NCI-H1105 treated with DMSO at 0.1 percent for 48 hours (cell line): ENCODE measurements around the gene ATP6V1G3.
"Not testable (repeated sequence)": the region's sequence is repeated elsewhere in the genome, so short reads cannot be mapped to it uniquely, and the experiment has no call there.

Experiments used
- DNase-seq: peaks from one replicate; lab custom pipeline; 2025; lab: John Stamatoyannopoulos, UW

Gene ATP6V1G3

DNA sequence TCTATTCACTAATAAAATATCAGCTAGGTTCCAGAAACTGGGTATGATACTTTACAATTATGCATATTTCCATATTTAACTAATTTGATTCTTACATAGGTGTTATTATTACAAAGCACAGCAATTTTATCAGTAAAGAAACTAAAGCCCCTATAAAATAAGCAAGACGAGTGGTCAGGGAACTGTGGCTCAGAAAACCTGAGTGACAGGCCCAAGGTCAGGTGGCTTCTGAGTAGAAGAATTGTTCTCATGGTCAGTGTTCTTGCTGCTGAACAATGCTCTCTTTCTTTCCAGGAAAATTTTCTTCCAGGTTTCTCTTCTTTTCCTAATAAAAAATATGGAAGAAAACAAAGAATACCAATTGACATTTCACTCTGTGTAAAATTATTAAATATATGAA lies 2.2 kb upstream of the ATP6V1G3 start:
- DNase-seq = no peak

DNA sequence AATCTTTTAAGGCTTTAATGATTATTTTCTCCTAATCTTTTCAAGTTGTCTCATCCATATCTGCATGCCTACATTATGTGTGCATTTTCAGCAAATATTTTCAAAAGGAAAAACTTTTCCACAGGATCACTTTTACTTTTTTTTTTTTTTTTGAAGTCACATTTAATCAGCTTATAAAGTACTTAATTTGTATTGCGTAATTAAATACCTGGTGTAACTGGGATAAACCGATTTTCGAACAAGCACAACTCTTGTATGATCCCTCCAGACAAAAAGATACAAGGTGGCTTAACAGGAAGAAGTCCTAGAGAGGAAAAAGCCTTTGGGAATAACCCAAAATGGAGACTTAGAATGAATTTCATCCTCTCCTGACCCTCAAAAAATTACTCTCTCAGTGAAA lies 1.3 kb upstream of the ATP6V1G3 start:
- DNase-seq = no peak

DNA sequence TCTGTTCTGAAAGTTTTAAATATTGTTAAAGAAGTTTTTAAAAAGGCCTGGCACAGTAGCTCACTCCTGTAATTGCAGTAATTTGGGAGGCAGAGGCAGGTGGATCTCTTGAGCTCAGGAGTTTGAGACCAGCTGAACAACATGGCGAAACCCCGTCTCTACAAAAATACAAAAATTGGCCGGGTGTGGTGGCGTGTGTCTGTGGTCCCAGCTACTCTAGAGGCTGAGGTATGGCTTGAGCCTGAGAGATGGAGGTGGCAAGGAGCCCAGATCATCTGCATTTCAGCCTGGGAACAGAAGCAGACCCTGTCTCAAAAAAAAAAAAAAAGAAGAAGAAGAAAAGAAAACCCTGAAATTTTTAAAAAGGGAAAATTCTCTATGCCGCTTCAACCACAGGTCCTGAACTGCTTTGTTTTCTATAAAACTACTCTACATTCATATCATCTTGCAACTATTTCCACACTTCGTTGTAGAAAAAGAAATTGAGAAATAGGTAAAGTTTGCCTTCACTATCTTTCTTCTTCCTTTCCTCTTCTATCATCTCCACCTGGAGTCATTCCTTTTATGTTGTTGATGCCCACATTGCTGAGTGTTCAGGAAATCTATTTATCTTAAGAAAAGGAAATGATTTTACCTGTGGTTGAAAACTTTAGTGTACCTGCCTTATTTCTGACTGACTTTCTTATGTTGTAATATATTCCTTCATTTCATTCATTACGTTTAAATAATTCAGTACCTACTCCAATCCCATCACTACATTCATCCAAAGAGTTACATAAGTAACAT lies 1.7 kb downstream of the ATP6V1G3 start:
- no peak for DNase-seq

DNA sequence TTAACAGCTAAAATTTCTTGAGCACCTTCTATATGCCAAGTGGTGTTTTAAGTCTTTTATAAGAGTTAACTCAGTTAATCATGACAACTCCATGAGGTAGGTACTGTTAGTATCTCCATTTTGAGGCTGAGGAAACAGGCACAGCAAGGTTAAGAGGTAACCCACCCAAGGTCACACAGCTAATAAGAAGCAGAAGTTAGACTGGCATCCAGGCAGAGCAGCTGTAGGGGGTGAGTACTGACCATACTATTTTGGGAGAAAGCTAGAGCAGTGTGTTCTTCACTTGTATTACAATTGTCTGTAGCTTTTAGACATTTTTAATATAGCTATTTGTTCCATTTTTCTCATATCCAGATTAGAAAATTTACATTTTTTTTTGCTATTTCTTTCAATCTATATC lies 4.8 kb downstream of the ATP6V1G3 start:
- no peak for DNase-seq

DNA sequence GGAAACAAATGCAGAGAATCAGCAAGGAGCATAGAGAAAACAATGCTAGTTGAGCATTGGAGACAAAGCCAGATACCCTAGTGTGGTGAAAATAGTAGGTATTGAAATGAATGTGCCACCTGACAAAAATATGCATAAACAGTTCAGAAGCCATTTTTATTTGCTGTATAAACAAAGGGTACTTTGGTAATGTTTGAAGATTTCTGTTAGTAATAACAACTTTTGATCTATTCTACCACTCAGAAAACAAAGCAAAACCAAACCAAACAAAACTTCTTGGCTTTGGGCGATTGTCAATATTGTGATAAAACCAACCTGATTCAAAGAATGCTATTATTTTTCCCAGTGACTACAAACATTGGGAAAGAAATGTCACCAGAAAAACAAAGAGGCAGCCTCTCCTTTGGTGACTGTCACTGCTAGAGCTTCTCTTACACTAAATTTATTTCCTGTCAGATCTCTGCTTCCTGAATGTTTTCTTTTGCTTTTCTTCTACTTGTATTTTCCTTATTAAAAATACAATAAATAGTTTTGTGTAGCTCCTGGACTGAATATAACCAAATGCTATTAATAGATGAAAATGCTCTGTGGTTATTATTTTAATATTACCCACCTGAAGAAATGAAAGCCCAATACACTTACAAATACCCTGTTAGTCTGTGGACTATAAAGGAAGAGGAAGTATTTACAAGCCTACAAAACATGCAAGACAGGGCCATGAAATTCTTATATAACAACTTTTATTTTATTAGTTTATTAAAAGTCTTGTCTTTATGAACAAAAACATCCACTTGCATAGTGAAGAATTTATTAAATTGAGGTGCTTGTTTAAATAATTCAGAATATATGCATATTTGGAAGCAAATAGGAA lies 5.7 kb downstream of the ATP6V1G3 start:
- no peak for DNase-seq

DNA sequence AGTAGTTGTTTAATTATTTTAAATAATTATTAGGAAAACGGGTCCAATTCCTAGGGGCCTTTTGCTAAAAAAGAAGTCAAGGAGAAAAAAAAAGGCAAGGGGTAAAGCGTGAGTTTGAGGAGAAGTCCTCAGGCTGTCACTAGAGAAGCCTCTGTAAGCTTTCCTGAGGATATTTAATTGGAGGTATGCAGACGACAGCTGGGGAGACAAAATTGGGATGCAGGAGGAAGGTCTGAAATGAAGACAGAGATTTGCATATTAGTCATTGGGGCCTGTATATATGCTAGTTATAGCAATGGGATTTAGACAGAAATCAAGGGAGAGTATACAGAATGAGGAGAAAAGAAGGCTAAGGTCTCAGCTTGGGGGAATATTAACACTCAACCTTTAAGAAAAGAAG lies 8.6 kb downstream of the ATP6V1G3 start:
- DNase-seq = no peak

DNA sequence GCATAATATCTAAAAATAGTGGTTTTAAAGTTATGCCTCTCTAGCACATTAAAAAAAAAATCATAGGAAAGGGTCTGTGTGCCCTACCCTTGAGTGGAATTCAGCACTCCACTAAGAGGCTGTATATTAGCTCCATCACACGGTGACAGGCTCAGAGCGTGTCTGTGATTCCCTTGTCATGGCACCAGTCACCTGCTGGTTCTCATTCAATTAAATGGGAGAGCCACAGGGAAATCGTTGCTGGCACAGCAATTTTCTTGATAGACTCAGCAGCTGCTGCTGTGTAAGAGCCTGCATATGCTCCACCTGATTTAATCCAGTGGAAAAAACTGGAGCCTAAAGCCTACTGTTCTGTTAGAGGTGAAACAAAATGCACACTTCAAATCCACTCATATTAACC lies 9.5 kb downstream of the ATP6V1G3 start:
- DNase-seq = peak; percentile 91

DNA sequence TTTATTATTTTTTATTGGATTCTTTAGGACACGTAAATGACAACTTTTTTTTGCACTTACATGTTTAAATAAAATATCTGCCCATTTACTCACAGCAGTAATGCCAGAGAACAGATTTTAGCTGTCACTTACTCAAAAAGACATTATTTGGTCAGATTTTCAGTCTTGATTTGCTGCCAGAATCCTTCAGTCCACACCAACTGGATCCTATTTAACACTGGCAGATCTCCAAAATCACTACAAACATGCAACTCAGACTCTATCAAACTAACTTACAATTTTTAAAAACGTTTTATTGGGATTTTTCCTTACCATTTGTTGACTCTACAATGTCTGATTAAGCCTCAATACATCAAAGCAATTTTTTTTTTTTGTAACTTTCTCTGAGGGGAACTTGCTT lies 11.1 kb downstream of the ATP6V1G3 start:
- peak; percentile 71 for DNase-seq

DNA sequence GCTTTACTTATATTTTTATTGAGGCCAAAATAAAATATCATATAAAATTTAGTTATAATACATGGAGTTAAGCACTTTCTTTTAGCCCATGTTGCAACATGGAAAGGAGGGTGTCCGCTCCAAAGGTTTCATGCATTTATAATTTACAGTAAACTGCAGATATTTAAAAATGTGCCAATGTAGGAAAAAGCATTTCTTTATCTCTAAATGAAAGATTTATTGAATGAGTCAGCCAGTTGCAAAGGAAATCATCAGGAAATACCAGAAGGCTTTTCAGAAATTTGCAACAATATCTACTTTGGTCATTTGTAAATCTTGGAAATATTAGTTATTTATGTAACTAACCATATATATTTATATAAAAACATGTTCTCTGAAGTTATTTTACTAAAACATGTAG lies 12.1 kb downstream of the ATP6V1G3 start:
- no peak for DNase-seq

DNA sequence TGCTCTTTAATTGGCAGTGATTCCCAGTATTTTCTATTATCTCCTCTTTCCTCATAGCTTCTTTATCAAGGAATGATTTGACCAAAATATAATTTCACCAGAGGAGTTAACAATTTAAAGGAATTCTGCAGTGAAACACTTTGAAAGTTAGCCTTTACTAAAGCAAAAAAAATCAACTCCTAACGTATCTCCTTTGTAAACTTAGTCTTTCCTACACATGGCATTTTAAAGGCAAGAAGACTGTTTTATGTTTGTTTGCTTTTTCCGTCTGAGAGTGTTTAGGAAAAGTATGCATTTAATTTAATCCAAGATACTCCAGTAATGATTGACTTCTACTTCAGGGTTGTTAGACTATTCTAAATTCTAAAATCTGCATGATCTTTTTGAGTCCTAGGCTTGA lies 15.9 kb downstream of the ATP6V1G3 start:
- DNase-seq = no peak

DNA sequence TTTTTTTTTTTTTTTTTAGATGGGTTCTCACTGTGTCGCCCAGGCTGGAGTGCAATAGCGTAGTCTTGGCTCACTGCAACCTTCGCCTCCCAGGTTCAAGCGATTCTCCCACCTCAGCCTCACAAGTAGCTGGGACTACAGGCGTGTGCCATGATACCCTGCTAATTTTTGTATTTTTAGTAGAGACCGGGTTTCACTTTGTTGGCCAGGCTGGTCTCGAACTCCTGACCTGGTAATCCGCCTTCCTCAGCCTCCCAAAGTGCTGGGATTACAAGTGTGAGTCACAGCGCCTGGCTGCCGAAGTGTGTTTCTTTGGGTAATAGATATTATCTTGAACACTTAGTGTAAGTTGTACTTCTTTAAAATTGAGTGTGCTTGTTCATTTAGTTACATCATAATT lies 16.4 kb downstream of the ATP6V1G3 start:
- not testable (repeated sequence) for DNase-seq

DNA sequence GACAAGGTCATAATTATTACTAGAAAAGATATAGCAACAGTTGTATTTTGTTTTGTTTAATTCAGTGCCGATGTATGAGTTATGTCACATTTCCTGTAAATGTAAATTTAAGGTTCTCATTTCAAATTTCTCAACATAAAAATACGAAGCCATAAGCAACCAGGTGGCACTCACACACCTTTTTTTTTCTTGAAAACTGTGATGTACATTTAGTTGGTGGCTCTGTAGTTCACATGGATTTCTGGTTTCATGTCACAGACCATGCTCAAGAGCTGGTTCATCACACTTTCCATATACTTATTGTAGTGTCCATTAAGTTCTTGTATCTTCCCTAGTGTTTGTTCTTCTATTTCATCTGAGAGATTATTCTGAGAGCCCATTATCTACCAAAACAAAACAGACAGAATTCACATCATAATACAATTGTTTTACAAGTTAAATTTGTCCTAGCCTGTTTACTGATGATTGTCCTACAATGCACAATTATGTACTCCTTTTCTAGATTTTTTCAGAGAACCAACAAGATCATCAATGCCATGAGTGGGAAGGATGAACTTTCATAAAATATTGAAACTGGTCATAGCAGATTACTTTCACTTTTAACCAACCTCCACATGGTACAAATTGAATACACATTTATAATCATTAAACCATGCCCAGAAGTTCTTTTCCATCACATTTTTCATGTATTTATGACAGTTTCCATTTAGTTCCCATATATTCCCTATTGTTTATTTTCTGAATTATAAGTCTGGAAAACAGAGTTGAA lies 17.1 kb downstream of the ATP6V1G3 start:
- no peak for DNase-seq

DNA sequence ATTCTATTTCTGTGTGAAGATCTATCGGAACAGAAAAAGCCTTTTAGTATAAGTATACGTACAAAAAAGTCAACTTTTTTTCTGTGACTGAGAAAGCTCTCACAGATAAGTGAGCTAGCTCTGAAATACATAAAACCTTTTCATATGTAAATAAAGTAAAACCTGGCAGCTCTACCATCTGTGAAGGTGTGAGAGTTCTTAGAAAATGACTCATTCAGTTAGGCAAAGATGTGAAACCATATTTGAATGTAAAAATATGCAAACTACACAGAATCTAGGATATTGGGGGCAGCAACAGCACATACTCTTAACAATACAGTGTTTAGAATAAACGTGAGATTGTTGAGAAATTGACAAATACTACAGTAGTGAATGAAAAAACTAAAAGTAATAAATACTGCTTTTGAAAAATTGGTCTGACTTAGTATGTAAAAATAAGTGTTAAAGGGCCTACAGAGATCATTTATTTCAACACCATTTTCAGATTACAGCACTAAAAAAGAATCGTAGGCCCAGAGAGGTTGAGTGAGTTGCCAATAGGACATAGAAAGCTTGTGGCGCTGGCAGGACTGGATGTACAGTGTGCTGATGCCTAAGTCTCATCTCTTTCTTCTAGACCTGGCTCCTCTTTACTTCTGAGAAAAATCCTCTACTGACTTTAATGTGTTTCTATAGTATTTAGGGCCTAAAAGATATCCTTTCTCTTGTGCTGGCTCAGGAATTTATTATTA lies 19.8 kb downstream of the ATP6V1G3 start:
- no peak for DNase-seq

DNA sequence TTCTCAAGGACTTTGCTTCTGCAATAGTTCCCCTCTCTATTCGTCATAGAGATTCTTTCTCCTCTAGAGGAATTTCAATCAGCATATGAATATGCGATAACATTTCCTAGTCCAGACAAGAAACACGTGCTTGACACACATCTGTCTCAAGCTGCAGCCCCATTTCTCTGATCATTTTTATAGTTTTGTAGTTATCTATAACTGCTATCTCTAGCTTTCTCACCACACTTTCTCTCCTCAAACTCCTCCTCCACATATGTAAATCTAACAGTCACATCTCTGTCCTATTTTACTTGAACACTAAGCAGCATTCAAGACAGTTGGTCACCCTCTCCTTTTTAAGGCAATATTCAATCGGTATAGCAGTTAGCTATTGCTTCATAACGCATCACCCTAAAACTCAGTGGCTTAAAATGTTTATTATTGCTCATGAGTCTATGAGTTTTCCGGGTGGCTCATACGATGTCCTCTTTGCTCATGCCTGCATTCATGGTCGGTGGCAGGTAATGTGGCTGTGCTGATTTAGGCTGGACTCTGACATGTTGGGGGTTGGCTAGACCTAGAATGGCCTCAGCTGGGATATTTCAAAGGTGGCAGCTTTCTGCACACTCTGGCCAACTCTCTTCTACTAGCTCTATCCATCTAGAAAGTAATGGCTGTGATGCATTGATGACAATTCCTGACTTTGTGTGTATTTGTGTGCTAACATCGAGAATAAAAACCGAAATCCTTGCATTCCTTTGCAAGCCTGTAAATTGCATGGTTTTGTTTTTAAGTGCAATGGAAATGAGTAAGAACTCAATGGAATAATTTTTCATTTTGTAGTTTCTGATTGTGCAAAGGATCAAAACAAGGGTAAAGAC lies 20.6 kb downstream of the ATP6V1G3 start:
- DNase-seq = no peak

DNA sequence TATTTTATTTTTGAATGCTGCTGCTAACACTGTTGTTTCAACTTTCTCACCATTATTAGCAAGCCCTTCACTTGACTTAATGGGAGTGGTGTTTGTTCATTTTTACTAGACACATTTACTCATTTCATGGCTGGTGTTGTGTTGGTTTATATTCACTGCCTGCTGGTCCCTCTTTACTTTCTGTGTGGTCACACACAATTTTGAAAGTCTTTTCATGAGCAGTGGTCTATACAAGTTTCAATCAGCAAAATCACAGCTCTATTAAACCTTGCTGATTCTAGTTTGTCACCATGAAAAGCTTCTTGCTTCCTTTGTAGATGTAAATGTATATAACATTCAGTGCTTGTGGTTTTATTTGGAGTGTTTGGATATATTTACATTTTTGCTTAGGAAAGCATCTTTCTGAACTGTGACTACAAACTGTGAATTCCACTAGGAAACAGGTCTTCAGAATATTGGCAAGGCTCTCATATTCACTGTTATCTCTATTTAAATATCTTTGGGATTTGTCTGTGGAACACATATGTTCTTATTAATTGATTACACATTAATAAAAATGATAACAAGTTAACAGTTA lies 22.8 kb downstream of the ATP6V1G3 start:
- DNase-seq = no peak

DNA sequence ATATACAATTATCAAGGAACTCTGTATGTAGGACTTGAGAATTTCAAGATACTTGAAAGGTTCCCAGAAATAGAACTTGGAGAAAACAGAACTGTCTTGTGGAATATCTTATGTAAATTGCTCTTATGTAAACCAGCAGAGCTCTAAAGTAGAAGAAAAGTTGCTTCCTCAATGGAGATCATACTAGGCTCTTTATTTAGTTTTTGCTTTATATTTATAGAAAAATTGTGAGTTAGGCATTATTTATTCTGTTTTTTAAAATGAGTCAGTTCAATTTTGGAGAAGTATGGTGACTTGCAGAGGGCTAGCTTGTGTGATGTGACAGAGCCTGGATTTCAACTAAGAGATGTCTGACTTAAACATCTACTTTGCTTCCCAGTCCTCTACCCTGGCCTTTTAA lies 40.4 kb downstream of the ATP6V1G3 start:
- DNase-seq = no peak

DNA sequence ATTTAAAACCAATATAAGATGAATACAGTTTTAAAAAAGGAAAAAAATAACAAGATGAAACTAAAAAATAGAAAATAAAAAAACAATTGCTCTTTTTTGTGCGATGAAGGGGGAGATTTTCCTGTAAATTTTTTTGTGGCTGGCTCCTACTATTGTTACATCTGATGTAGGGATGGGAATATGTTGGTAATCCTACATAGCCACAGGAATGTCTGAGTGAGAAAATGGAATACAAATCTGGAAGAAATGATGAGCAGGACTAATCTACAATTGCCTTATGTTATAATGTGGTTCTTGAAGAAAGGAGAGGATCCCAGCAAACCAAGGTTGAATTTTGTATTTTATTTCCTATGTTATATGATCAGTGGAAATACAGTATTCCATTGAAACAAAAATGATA lies 40.9 kb downstream of the ATP6V1G3 start:
- DNase-seq = no peak

DNA sequence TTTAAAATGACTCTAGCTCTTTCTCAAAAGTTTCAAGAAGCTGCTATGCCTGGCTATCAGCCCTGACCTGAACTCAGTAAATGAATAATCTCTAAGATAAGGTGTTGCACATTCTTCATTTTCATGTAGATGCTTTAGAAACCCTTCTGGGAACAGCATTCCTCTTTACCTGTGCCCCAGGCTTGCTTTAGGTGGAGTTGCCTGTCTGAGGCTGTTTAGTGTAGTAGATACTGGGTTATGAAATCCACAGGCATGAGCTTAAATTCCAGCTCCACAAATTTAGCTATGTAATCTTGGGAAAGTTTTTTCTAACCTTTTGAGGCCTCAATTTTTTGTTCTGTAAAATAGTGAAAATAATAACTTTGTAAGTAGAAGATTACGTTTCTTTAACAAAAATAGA lies 41.6 kb downstream of the ATP6V1G3 start:
- DNase-seq = no peak

DNA sequence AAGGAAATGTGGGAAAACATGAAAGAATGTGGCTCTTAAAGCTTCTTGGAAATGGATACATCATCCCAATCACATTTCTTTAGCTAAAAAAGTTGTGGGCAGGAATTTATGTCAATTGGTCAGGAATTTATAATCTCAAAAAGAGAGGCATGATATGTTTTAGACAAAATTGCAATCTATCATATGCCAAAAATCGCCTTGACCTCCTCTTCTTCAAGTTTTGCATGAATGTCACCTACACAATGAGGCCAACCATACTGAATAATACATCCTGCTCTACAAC lies 42.4 kb downstream of the ATP6V1G3 start:
- no peak for DNase-seq

DNA sequence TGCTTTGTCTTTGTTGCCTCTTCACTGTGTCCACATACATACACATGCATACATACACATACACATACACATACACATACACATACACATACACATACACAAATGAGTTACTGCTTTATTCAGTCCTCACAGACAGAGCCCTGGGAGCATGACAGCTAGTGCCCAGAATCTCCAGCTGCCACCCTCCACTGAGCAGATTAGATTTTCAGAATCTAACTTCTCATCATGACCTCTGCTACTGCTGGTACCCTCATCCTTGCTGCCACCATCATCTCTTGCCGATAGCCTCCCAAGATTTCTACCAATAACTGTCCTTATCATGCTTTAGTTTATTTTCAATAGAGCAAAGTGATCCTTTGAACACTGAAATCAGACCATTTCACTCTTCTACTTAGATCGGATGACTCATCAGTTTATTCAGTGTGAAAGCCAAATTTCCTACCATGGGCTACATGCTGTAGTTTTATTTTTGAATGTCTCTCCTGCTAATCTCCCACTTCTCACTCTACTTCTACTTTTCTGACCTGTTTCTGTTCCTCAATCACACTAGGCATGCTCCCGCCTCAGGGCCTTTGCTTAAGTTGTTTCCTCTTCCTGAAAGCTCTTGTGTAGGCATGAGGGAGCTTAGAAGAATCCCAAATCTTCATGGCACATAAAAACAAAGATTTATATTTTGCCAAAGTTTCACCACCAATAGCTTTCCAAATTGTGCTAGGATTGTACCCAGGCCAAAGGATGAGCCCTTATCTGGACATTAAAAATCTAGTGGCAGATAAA lies 43.0 kb downstream of the ATP6V1G3 start:
- DNase-seq = no peak
